Adipocyte (in vitro differentiated cells): ENCODE measurements around the gene LSAMP.

Experiments
- DNase-seq: peaks from one replicate; pipeline ENCODE4 v3.0.0-alpha.2; 2015; ENCODE audit warnings: low read depth
- H3K27me3 ChIP-seq: replicated peaks from 2 replicates; pipeline ENCODE4 v1.7.0; 2013; ENCODE audit warnings: mild to moderate bottlenecking, low read length, moderate library complexity; ENCODE audit not compliant: control insufficient read depth, insufficient read depth
- H3K36me3 ChIP-seq: 2 replicates; pipeline ENCODE4 v1.7.0; 2013; ENCODE audit warnings: low read length, mild to moderate bottlenecking, moderate library complexity; ENCODE audit not compliant: control insufficient read depth, insufficient read depth, severe bottlenecking
- H3K4me1 ChIP-seq: 2 replicates; pipeline ENCODE4 v1.7.0; 2013; ENCODE audit warnings: mild to moderate bottlenecking, low read length, moderate library complexity; ENCODE audit not compliant: control insufficient read depth, insufficient read depth
- H3K4me3 ChIP-seq: 2 replicates; pipeline ENCODE4 v1.7.0; 2013; ENCODE audit warnings: mild to moderate bottlenecking, low read length, moderate library complexity
- H3K9ac ChIP-seq: 2 replicates; pipeline ENCODE4 v1.7.0; 2013; ENCODE audit warnings: mild to moderate bottlenecking, low read length, moderate library complexity
- H3K9me3 ChIP-seq: 2 replicates; pipeline ENCODE4 v1.7.0; 2013; ENCODE audit warnings: mild to moderate bottlenecking, low read length, moderate library complexity; ENCODE audit not compliant: control insufficient read depth

LSAMP gene

DNA sequence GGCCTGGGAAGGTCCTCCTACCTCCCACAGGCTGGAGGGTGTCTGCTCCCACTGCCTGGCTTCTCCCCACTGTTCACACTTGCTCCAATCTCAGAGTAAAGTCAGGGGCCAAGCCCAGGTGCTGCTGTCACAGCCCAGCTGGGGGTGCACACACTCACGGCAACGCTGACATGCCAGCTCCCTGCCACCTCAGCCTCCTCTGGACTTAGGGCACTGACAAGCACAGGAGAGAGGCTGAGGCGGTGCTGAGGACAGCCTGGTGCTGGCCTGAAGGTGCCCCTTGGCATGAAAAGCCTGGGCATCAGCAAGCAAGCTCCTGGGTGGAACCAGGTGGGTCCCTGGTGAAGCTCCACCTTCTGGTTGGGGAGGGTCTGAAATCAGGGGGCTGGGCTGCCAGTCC is 53.0 kb downstream of the LSAMP start:
- Histone ChIP-seq H3K9ac (no peak overlapping the region), H3K27me3 (no peaks in the 10 kb centered on the region), H3K9me3 (peaks cover 7% of the 10 kb centered on the region), H3K36me3 (no peaks in the 10 kb centered on the region), H3K4me3 (no peak overlapping the region), H3K4me1 (peaks cover 8% of the 10 kb centered on the region)
- no peak for DNase-seq

DNA sequence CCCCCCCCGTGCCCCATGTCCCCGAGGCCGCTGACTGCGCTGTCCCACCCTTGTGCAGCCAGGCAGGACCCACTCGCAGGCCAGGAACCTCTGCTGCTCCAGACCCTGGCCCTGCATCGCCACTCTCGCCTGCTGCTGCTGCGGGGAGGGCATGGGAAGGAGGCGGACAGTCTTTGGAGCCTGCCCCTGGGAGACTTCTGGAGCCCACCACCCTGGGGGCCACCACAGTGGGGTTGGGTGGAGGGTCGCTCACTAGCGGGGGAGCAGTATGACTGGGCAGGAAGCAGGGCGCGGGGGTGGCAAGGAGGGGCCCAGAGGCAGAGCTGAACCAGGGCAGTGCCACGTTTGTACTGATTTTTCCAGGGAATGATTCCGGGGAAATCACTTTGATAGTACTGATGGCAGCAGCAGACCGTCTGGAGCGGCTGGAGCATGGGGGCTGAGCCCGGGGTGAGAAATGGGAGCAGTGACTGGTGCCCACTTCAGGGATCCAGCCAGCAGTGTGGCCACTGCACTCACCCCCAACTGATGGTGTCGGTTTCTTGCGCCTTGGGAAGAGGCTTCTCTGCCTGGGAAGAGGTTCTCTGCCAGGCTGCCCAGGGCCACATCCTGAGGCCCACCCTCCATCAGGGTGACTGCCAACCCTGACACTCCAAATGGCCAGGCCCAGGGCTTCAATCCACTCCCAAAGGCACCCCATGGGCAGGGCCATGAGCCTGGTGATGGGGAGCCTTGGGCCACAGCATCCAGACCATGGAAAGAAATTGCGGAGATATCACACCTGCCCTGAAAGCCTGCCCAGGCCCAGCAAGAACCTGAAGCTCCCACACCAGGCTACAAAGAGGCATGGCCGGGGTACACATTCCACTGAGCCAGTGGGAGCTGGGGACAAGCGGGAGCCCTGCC is 53.7 kb downstream of the LSAMP start:
- H3K4me1 ChIP-seq, result peaks cover 8% of the 10 kb centered on the region
- H3K36me3 ChIP-seq, result no peaks in the 10 kb centered on the region
- no peak overlapping the region for H3K4me3 ChIP-seq
- no peaks in the 10 kb centered on the region for H3K27me3 ChIP-seq
- no peak overlapping the region for H3K9ac ChIP-seq
- H3K9me3 ChIP-seq, result peaks cover 7% of the 10 kb centered on the region
- DNase-seq, result no peak

DNA sequence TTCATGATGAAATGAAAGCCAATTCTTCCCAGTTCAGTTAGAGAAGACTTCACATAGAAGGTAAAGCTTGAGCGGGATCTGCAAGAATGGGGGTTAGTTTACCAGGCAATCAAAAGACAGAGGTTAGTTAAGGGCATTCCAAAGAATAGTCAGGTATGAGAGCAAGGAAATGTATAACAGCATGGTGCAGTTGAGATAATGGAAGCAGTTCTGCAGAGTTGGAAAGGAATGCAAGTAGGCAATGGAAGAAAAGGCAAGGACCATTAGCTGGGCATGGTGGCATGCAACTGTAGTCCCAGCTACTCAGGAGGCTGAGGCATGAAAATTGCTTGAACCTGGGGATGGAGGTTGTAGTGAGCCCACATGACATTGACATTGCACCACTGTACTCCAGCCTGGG is 55.0 kb downstream of the LSAMP start:
- Histone ChIP-seq H3K4me1 (peaks cover 8% of the 10 kb centered on the region), H3K9me3 (peaks cover 7% of the 10 kb centered on the region), H3K4me3 (no peak overlapping the region), H3K36me3 (no peaks in the 10 kb centered on the region), H3K27me3 (no peaks in the 10 kb centered on the region), H3K9ac (no peak overlapping the region)
- no peak for DNase-seq

DNA sequence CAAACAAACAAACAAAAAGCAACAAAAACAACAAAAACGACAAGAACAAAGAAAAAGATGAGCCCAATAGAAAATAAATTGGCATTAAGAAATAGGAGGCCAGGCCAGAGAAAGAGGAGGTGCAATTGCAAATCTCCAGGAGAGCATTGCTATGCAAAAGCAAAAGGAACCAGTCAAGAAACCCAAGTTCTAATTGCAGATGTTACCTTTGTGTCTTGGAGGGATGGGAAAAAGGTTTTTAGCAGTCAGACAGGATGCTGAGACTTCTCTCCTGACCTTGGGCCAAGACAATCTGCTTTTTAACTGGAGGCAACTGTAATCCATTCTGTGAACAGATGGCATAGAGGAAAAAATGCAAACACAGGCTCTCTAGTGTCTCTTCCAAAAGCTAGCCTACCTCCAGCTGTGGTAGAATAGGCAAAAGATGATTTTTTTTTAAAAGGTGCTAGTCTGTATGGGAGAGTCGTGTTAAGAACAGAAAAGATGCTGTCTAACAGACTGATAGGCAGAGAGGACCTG is 56.4 kb downstream of the LSAMP start:
- no peak overlapping the region for H3K9ac ChIP-seq
- peaks cover 7% of the 10 kb centered on the region for H3K9me3 ChIP-seq
- H3K27me3 ChIP-seq, result no peaks in the 10 kb centered on the region
- no peak for DNase-seq
- peak overlapping the region; percentile 9 for H3K4me3 ChIP-seq
- no peaks in the 10 kb centered on the region for H3K36me3 ChIP-seq
- peaks cover 8% of the 10 kb centered on the region for H3K4me1 ChIP-seq

DNA sequence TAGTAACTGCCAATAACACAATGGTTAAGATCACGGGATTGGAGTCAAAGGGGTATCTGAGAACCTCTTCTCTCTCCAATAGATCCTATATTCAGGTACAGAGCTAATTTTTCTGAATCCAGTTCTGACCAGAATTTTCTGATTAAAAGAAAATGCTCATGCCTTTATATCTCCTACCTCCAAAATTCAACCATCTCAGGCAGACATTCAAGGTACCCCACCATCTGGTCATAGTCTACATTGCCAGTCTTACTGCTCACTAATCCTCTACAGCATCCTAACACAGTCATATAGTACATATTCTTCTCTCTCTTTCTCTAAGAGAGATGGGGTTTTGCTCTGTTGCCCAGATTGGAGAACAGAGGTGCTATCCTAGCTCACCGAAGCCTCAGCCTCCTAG is 59.1 kb downstream of the LSAMP start:
- no peaks in the 10 kb centered on the region for H3K9me3 ChIP-seq
- no peak for DNase-seq
- no peak overlapping the region for H3K9ac ChIP-seq
- H3K4me3 ChIP-seq, result no peak overlapping the region
- no peaks in the 10 kb centered on the region for H3K27me3 ChIP-seq
- H3K4me1 ChIP-seq, result peaks cover 8% of the 10 kb centered on the region
- H3K36me3 ChIP-seq, result no peaks in the 10 kb centered on the region

DNA sequence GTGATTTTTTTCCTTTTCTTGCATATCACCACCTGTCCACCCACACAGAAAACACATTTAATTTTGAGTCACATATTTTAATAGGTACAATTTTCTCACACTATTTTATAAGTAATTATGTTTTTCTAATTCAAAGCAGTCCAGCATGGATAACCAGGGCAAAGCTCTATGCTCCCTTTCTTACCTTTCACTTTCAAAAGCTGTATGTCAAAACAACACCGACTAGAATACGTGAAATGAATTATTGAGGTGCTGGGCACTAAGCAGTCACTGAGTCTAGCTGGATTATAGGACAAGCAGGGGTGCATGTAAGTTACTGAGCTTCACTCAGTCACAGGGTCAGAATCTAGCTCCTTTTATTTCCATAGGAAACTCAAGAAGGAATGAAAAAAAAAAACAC is 60.6 kb downstream of the LSAMP start:
- H3K27me3 ChIP-seq, result no peaks in the 10 kb centered on the region
- peaks cover 8% of the 10 kb centered on the region for H3K4me1 ChIP-seq
- H3K36me3 ChIP-seq, result no peaks in the 10 kb centered on the region
- no peak overlapping the region for H3K4me3 ChIP-seq
- no peaks in the 10 kb centered on the region for H3K9me3 ChIP-seq
- H3K9ac ChIP-seq, result no peak overlapping the region
- no peak for DNase-seq

DNA sequence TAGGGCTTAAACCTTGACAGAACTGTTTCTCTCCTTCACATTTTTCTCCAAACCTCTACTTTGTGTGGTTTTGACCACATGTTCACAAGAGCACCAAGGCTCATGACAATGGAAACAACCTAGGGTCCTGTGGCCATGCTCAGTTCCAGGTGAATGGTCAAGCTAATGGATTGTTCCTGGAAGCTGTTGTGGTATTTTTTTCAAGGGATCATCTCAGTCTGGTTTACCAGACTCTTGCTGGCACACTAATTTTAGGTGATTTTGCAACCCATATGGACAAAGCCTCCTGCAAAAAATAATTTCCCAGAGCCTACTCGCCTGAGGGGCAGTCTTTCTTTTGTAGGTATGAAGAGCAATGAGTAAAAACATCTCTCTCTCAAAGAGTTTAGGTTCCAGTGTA is 67.2 kb downstream of the LSAMP start:
- no peak overlapping the region for H3K9ac ChIP-seq
- no peaks in the 10 kb centered on the region for H3K4me1 ChIP-seq
- no peaks in the 10 kb centered on the region for H3K9me3 ChIP-seq
- H3K27me3 ChIP-seq, result no peaks in the 10 kb centered on the region
- DNase-seq, result no peak
- H3K4me3 ChIP-seq, result no peak overlapping the region
- H3K36me3 ChIP-seq, result no peaks in the 10 kb centered on the region

DNA sequence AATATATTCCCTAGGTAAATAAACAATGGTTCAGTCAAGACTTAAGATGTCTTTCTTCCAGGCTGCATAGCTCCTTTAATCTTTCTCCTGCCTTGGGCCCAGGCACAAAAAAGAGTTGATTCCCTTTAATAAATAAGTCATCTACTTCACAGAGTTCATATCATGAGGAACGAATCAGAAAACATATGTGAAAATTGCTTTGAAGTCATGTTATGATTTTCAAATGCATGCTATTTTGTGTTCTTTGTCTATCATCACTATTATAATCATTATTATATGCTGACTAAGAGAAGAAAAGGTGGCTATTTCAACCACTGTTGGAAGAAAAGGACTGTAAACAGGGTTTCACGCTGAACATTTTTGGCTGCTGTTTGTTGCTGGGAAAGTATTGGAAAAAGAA is 70.4 kb downstream of the LSAMP start:
- no peak overlapping the region for H3K4me3 ChIP-seq
- H3K9ac ChIP-seq, result no peak overlapping the region
- no peak for DNase-seq
- H3K27me3 ChIP-seq, result no peaks in the 10 kb centered on the region
- no peaks in the 10 kb centered on the region for H3K36me3 ChIP-seq
- no peaks in the 10 kb centered on the region for H3K9me3 ChIP-seq
- no peaks in the 10 kb centered on the region for H3K4me1 ChIP-seq

DNA sequence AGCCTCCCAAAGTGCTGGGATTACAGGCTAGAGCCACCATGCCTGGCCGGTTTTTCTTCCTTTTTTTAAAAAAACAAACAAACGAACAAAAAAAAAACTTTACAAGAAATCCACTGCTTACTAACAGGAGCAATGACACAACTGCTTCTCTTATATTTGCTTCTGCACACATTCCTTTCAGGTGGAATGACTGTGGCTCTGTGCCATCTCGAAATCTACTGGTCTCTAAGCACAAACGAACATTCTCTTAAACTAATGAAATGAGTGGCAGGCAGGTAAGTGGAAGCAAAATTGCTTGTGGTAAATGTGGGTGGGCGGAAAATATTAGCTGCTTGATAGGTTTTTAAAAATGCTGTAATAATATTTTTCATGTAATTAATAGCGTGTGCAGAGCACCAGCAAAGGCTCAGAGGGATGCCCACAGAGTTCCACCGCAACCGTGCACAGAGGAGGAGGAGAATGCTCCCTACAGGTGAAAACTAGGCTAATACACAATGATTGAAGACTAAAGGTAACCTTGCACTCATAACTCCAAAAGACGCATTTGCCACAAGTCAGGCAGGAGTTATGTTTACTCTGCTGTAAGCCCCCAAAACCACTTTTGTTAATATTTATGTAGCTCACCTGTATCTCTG is 77.4 kb downstream of the LSAMP start:
- DNase-seq, result no peak

DNA sequence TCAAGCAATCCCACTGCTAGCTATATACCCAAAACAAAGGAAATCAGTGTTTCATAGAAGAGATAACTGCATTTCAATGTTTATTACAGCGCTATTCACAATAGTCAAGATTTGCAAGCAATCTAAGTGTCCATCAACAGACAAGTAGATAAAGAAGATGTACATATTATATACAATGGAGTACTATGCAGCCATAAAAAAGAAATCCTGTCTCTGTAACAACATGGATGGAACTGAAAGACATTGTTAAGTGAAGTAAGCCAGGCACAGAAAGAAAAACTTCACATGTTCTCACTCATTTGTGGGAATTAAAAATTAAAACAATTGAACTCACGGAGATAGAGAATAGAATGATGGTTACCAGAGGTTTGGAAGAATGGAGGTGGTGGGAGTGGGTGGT is 89.2 kb downstream of the LSAMP start:
- Histone ChIP-seq H3K4me3 (no peak overlapping the region), H3K27me3 (no peaks in the 10 kb centered on the region), H3K9ac (no peak overlapping the region), H3K4me1 (peaks cover 7% of the 10 kb centered on the region), H3K9me3 (no peaks in the 10 kb centered on the region), H3K36me3 (no peaks in the 10 kb centered on the region)
- no peak for DNase-seq

More for the DNA sequence above, 77.4 kb downstream of the LSAMP start:
- Histone ChIP-seq H3K4me1 (no peaks in the 10 kb centered on the region), H3K9me3 (no peaks in the 10 kb centered on the region), H3K27me3 (no peaks in the 10 kb centered on the region), H3K4me3 (no peak overlapping the region), H3K9ac (no peak overlapping the region), H3K36me3 (no peaks in the 10 kb centered on the region)

DNA sequence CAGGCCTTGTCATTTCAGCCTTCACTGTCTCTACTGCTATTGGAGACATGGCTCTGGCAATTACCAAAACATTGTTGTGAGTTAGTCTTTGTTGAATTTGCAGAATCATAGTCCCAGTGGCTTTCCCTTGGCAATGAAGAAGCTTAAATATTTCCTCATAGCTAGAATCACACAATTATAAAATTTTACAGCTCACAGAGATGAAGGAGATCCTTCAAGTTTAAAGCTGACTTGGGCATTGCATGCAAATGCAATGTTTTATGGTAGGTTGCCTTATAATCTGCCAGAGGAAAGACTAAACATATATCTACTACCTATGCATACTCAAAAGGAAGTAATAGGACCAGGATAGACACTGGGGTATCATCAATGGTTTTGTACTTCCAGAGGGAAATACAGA is 90.9 kb downstream of the LSAMP start:
- Histone ChIP-seq H3K9me3 (no peaks in the 10 kb centered on the region), H3K4me1 (peaks cover 7% of the 10 kb centered on the region), H3K9ac (no peak overlapping the region), H3K4me3 (no peak overlapping the region), H3K27me3 (no peaks in the 10 kb centered on the region), H3K36me3 (no peaks in the 10 kb centered on the region)
- DNase-seq, result no peak
